ENCODE data around the gene FBXO41. TPM values are rescaled to one million over a fixed set of nuclear protein-coding genes. Genes with fewer than 3 reads are reported as not detected.

FBXO41 gene
- total and polyA plus RNA-seq, 10 of the 15 experiments (the other 5 are each of a cell fraction or from before 2014, with no cell fraction given) = 1.9 to 38.9 (median 11.3) TPM

DNA sequence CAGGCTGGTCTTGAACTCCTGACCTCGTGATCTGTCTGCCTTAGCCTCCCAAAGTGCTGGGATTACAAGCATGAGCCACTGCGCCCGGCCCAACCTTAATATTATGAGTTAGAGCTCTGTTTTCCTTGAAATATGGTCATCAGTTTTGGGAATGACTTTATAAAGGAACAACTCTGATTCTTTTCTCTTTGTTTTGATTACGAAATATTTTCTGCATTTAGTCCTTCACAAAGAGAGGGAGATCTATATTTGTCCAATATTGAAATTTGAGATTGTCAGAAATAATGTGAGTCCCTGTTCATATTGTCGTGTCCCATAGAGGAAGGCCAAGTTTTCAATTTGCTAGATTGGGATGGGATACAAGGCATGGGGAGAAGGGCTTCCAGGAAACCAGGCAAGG, 67.1 kb downstream of the FBXO41 start:
- no peak overlapping the region for H3K4me3 ChIP-seq
- H3K4me2 ChIP-seq (ENCODE audit: control insufficient read depth, insufficient read depth) = no peak overlapping the region
- intact Hi-C loops (cut with micrococcal nuclease; ENCODE audit: unreplicated experiment) (no loop called here), in situ Hi-C loops (cut with MboI) (no loop called here)
- no TSS peak for BruUV-seq (replicated peaks)
- H3K9ac ChIP-seq (ENCODE audit: control insufficient read depth, insufficient read depth, low read length) = no peak overlapping the region
- H2AFZ ChIP-seq (ENCODE audit: control insufficient read depth, low read depth, low read length) = no peak overlapping the region
- ATAC-seq = no peak
- no peaks in the 10 kb centered on the region for H3K9me3 ChIP-seq (replicated peaks; ENCODE audit: control insufficient read depth, insufficient read depth, low read length)
- FAIRE-seq = no peak
- SMC1A ChIA-PET (ENCODE audit: uncharacterized antibody, unreplicated experiment) = interaction anchor here (1.9 kb wide), 1 partner anchor 16 kb away, joined by 4 read pairs; the partner anchor contains the start of gene PRADC1
- H4K20me1 ChIP-seq (ENCODE audit: control insufficient read depth, insufficient read depth) = no peaks in the 10 kb centered on the region
- RAD21 ChIA-PET (ENCODE audit: unreplicated experiment) = no interaction called here
- H3K79me2 ChIP-seq (ENCODE audit: control insufficient read depth, insufficient read depth, low read length) = peaks cover 16% of the 10 kb centered on the region
- CTCF ChIA-PET = interaction anchor here (1.8 kb wide), 1 partner anchor 16 kb away, joined by 7 read pairs; the partner anchor contains the start of genes CCT7 and PRADC1
- H3K4me1 ChIP-seq (ENCODE audit: control insufficient read depth, insufficient read depth, low read length) = peaks cover 8% of the 10 kb centered on the region
- POLR2A ChIA-PET = interaction anchor here (1.0 kb wide), 1 partner anchor 17 kb away, joined by 3 read pairs; the partner anchor contains the start of gene CCT7
- WGBS (ENCODE audit: insufficient coverage, insufficient replicate concordance, low lambda C conversion rate, missing lambda C conversion rate) = 92% methylated on average over 5 of the region's 5 CpGs
- no peak for DNase-seq (ENCODE audit: low read depth, low spot score)
- H3K27ac ChIP-seq (ENCODE audit: control insufficient read depth, insufficient read depth) = no peak overlapping the region
- no peaks in the 10 kb centered on the region for H3K27me3 ChIP-seq (replicated peaks in 1 of 2; ENCODE audit: control insufficient read depth in 2 of 2, insufficient read depth in 2 of 2, low read length in 1 of 2)
- peaks cover 3 to 9% of the 10 kb centered on the region in 2 experiments; a peak in 2 of 4 replicates for H3K36me3 ChIP-seq (ENCODE audit: control insufficient read depth in 2 of 2, insufficient read depth in 2 of 2, low read length in 1 of 2)
- TF ChIP-seq ZNF622 (IDR thresholded peaks at IDR 0.05) (no peak), GATAD2B (conservative IDR thresholded peaks at IDR 0.05; ENCODE audit: low read depth) (no peak), CHD4 (IDR thresholded peaks at IDR 0.05) (no peak), SREBF2 (IDR thresholded peaks at IDR 0.05; ENCODE audit: low read length) (no peak), TCF3 (IDR thresholded peaks at IDR 0.05; ENCODE audit: borderline replicate concordance, insufficient read depth, low read depth, low read length) (no peak), NR2C2 (IDR thresholded peaks at IDR 0.05; ENCODE audit: borderline replicate concordance, control insufficient read depth, insufficient read length, low read depth) (no peak), LARP7 (IDR thresholded peaks at IDR 0.05) (no peak), POLR2AphosphoS2 (IDR thresholded peaks at IDR 0.05; ENCODE audit: low read depth, low read length) (no peak), SPI1 (IDR thresholded peaks at IDR 0.05; ENCODE audit: borderline replicate concordance, insufficient read depth, low read depth, low read length) (no peak), FOXK2 (IDR thresholded peaks at IDR 0.05) (no peak), SMARCA5 (IDR thresholded peaks at IDR 0.05) (no peak)
- TF ChIP-seq, protein P1, sequence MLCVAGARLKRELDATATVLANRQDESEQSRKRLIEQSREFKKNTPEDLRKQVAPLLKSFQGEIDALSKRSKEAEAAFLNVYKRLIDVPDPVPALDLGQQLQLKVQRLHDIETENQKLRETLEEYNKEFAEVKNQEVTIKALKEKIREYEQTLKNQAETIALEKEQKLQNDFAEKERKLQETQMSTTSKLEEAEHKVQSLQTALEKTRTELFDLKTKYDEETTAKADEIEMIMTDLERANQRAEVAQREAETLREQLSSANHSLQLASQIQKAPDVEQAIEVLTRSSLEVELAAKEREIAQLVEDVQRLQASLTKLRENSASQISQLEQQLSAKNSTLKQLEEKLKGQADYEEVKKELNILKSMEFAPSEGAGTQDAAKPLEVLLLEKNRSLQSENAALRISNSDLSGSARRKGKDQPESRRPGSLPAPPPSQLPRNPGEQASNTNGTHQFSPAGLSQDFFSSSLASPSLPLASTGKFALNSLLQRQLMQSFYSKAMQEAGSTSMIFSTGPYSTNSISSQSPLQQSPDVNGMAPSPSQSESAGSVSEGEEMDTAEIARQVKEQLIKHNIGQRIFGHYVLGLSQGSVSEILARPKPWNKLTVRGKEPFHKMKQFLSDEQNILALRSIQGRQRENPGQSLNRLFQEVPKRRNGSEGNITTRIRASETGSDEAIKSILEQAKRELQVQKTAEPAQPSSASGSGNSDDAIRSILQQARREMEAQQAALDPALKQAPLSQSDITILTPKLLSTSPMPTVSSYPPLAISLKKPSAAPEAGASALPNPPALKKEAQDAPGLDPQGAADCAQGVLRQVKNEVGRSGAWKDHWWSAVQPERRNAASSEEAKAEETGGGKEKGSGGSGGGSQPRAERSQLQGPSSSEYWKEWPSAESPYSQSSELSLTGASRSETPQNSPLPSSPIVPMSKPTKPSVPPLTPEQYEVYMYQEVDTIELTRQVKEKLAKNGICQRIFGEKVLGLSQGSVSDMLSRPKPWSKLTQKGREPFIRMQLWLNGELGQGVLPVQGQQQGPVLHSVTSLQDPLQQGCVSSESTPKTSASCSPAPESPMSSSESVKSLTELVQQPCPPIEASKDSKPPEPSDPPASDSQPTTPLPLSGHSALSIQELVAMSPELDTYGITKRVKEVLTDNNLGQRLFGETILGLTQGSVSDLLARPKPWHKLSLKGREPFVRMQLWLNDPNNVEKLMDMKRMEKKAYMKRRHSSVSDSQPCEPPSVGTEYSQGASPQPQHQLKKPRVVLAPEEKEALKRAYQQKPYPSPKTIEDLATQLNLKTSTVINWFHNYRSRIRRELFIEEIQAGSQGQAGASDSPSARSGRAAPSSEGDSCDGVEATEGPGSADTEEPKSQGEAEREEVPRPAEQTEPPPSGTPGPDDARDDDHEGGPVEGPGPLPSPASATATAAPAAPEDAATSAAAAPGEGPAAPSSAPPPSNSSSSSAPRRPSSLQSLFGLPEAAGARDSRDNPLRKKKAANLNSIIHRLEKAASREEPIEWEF (IDR thresholded peaks at IDR 0.05; ENCODE audit: insufficient replicate concordance, low read depth, low read length) = no peak
- TF ChIP-seq, protein P2, sequence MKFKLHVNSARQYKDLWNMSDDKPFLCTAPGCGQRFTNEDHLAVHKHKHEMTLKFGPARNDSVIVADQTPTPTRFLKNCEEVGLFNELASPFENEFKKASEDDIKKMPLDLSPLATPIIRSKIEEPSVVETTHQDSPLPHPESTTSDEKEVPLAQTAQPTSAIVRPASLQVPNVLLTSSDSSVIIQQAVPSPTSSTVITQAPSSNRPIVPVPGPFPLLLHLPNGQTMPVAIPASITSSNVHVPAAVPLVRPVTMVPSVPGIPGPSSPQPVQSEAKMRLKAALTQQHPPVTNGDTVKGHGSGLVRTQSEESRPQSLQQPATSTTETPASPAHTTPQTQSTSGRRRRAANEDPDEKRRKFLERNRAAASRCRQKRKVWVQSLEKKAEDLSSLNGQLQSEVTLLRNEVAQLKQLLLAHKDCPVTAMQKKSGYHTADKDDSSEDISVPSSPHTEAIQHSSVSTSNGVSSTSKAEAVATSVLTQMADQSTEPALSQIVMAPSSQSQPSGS (IDR thresholded peaks at IDR 0.05; ENCODE audit: low read length) = no peak
- TF ChIP-seq, protein P3, sequence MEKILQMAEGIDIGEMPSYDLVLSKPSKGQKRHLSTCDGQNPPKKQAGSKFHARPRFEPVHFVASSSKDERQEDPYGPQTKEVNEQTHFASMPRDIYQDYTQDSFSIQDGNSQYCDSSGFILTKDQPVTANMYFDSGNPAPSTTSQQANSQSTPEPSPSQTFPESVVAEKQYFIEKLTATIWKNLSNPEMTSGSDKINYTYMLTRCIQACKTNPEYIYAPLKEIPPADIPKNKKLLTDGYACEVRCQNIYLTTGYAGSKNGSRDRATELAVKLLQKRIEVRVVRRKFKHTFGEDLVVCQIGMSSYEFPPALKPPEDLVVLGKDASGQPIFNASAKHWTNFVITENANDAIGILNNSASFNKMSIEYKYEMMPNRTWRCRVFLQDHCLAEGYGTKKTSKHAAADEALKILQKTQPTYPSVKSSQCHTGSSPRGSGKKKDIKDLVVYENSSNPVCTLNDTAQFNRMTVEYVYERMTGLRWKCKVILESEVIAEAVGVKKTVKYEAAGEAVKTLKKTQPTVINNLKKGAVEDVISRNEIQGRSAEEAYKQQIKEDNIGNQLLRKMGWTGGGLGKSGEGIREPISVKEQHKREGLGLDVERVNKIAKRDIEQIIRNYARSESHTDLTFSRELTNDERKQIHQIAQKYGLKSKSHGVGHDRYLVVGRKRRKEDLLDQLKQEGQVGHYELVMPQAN (conservative IDR thresholded peaks at IDR 0.05) = no peak

All from GM12878 (cell line).